GM21825 (cell line): ENCODE results near the gene KCNMA1.

Experiments
- ATAC-seq: cut with Tn5 transposase; IDR thresholded peaks from one replicate; pipeline ENCODE4 v1.9.1; 2021; ENCODE audit warnings: mild to moderate bottlenecking, moderate library complexity; ENCODE audit not compliant: unreplicated experiment

The KCNMA1 gene

DNA sequence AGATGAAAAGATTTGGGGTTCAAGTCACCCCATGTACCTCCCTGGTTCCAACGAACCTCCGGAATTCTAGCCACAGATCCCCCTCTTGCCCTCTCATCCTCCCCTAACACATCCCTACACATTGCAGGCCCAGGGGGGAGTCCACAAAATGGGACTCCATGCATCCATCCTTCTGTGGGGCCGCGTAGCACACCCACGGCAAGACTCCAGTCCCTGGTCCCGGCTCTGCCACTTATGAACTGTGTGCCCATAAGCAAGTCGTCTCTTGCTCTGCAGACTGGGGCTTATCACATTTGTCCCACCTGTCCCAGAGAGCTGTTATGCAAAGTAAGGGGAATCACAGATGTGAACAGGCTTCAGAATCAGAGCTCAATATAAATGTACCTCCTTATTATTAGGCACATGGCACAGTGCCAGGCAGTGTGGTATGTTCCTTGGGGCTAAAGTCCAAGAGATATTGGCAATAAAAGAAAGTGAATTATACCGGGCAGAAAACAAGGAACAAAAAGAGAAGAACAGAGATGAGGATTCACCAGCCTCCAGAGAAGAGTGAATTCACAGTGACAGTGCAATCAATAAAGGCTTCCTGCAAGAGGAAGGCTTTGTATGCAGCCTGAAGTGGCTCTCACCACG is 73.9 kb downstream of the KCNMA1 start:
- no peak for ATAC-seq

DNA sequence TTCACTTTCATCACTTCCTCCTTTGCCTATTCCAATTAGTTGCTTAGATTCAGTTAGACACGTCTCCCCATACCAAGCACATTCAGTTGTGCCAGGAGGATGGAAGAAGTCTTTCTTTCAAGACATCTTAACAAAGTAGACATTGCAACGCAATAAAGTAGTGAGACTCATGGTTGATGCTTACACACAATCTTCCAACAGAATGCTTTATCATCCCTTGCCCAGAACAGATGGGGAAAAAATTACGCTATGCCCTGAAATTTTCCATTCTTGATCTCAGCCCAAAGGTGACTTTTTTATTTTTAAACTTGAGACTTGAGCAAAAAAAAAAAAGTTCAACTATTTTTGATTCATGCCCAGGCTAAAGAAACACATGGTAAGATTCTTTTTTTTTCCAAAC is 74.9 kb downstream of the KCNMA1 start:
- no peak for ATAC-seq

DNA sequence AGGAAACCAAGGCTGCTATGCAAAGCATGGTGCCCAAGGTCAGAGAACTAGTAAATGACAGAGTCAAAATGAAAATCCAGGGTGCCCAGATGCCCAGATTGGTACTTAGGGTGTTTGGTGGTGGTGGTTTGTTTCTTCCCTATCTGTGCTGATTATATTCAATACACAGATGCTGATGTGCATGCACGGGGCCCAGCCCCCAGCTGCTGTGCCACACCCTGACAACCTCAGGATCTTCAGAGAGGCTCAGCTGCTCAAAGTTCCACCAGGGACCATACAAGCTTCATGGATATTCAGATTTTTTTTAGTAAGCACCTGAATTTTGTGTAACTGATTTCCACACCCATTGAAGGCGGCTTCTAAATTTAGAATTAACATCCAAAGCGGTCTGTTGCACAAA is 75.6 kb downstream of the KCNMA1 start:
- no peak for ATAC-seq

DNA sequence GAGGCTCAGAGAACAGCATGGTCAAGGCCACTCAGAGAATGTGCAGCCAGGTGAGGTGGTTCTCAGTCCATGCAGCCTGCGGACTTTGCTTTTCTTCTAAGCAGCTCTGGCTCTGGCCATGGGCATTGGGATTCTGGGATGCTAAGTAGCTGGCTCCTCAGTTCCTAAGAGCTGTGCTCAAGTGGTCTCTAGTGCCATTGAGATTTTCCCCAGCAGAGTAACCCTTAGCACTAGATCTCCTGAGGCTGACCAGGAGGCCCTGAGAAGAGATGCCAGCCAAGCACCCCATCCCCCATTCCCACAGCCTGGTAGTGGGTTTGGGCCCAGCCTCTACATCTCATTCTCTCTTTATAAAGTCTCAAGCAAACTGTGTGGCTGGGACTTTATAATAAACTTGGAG is 77.1 kb downstream of the KCNMA1 start:
- ATAC-seq, result no peak

DNA sequence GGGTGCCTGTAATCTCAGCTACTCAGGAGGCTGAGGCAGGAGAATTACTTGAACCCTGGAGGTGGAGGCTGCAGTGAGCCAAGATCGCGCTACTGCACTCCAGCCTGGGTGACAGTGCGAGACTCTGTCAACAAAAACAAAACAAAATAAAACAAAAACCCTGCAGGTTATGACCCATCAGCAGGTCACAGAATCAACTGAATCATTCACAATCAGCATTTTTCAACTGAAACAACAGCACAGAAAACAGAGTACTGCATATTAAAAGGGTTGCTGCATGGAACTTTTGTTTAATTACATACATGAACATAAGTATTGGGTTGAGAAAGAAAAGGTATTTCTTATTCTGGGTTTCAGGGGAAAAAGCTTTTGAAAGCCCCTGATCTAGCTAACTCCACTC is 77.6 kb downstream of the KCNMA1 start:
- ATAC-seq, result no peak

DNA sequence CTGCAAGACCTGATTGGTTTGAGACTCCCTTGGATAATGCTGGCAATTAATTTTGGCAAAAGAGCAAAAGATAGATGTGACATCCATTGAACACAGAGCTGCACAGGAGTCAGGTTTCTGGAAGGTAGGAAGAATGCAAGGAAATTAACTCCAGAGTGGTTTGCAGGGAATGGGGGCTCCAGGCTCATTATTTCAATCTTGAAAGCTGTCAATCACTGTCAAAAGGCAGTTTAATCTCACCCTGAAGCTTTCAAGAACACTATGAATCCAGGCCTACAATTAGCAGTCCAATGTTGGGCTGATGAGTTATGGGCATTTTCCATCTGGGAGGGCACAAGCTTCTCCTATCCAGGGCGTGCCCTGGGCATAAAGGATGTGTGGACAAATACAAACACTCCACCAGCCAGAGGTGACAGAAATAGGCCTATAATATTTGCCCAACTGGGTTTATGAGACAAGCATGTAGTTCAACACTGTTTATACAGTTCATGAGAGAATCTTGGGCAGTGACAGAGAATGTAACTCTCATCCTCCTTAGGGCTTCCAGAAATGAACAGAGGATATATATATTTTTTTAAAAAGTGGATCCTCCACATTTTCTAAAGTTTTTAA is 80.5 kb downstream of the KCNMA1 start:
- no peak for ATAC-seq

DNA sequence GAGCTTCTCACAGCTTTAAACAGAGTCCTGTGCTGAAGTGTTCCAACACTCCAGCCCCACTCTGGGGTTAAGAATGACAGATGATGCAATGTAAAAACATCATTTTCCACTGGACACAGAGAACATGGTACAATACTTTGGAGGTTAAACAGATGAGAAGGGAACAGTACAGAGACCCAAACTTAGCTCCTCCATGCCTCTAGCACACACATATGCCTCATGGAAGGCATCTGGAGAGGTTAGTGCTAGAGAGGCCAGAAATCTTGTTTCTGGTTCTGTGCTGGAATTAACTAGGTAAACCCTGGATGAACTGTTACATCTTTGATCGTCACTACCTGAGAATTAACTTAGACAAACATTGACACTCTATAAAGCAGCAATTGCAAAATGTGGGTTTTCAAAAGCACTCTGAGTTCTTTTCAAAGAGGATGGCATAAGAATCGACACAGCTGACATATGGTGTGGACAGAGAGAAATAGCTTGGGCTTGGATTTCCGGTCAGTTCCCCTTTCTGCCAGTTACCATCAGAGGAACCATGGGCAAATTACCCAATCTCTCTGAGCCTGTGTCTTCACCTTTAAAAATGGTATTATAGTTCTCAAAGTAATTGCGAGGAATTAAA is 81.9 kb downstream of the KCNMA1 start:
- ATAC-seq, result no peak

DNA sequence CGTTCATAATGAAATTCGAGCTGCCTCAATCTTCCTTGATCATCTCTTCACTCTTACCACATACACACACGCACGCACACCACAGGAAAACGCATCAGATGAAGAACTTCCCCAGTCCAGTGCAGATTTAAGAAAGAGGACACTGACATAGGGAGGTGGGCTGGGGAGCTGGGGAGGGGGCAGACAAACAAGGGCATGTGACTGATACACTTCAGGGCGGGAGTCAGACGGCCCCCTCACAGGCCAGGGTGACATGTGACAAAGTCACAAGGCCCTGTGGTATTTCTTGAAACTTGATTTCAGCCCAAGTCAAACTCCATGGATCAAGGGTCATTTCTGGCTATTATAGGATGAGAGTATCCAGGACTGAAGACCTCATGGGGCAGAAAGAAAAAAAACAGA is 82.6 kb downstream of the KCNMA1 start:
- no peak for ATAC-seq

DNA sequence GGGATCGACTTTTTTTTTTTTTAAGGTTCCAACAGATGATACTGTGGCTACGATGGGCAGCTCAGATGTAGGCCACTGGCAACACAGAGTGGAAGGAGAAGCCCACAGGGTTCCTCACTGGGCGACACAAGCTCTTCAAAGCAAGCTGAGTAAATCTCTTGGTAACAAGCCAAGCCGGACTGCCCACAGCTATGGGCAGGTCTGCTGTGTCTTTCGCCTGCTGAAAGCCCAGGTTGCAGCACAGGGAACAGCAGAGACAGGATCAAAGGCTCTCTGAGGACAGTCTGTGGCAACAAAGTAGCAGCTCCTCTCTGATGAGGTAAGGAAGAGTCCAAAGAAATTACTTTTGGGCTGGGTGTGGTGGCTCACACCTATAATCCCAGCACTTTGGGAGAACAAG is 83.6 kb downstream of the KCNMA1 start:
- no peak for ATAC-seq

DNA sequence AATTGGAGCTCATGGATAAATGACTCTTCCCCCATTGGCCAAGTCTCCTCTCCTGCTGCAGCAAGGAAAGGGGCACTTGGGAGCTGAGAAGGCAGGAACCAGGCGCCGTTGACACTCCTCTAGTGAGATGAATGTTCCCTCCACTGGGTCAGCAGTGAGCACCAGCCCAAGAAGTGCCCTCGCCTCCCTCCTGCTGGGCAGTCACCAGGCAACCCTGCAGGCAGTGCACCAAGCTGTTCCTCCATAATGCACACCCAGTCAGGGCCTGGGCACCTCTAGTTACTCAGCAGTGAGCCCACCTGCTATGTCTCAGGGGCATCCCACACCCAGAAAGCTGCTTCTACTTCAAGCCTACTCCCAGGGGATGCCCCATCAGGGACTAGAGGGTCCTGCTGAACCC is 84.3 kb downstream of the KCNMA1 start:
- ATAC-seq, result no peak

DNA sequence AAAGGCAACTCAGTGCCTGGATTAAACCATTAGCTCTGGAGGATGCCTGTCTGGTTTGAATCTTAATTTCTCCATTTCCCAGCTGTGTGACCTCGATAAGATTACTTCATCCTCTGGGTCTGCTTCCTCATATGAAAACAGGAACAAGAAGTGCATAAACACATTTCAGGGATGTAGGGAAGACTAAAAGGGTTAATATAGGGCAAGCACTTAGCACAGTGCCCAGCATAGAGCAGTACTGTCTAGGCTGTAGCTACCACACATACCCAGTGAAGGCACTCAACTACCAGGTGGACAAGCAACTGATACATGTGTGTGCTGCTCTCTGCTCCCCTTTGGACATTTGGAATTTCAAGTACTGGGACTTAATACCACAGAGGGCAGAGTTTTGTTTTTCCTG is 85.4 kb downstream of the KCNMA1 start:
- ATAC-seq, result no peak

DNA sequence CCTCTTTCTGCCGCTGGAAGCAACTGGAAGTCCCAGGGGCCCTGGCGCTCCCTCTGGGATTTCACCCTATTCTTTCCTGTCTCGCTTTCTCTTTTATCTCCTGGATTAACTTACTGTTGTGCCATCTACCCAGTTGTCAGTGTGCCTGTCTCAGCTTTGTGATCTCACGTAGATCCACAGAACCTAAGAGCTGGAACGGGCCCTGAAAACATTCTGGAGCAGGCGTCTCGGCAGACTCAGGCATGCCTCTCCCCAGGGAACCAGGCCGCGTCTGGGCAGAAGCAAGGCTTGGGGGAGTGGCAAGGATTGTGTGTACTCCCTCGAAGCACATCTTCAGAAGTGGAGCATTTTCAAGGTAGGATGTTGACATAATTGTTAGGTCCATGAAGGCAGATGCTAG is 87.2 kb downstream of the KCNMA1 start:
- no peak for ATAC-seq

DNA sequence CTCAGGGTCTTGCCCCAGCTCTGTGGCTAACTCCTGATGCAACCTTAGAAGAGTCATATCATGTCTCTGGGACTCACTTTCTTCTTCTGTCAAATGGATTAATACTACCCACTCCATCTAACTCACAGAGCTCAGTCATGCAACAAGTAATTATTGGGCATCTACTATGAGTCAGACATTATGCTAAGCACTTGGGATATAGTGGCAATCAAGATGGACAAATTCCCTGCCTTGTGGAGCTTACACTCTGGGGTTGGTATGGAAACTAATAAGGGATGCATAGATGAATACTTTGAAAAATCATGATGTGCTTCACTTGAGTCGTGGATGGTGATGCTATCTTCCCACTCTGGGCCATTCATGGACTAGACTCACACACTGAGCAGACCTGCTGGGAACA is 88.9 kb downstream of the KCNMA1 start:
- no peak for ATAC-seq

DNA sequence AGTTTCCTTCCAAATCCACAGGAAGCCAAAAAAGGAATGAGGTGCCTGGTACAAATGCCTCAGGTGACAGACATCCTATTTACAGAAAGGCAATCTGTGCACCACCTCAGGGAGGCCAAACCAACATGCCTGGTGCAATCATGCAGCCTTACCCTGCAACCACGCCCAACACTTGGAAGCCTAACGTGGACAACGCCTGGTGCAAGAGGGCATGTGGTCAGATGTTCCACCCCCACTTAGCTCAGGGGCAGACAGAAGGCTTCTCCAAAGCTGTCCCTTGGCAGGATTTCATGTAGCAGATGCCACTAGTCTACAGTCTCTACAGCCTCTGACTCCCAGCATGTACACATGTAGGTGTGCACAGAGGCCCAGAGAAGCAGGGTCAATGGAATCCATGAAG is 89.5 kb downstream of the KCNMA1 start:
- no peak for ATAC-seq

DNA sequence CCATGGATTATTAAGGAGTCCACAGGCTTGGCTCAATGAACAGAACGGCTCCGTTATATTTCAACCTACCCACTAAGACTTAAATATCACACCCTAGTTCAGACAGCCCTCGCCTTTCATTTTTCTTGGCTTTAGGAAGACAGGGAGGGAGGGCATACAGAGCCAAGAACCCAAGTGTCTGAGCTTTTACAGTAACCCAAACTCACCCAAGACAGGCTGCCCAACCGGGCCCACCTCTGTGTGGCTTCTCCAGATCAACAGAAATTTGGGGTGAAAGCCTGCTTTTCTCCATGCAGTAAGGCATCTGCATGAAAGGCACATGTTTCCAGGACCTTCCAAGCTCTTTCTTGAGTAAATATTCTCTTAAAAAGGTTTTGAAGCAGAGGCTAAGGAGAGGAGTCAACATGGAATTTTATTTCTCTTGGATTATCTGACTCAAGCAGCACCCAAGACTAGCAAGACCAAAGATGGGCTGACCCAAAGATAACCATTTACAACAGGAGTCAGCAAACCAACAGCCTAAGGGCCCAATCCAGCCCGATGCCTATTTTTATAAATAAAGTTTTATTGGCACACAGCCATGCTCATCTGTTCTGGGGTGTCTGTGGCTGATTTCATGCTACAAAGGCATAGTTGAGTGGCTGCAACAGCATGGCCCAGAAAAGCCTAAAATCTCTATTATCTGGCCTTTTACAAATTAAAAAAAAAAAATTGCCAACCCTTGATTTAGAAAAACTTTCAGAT is 90.1 kb downstream of the KCNMA1 start:
- no peak for ATAC-seq

DNA sequence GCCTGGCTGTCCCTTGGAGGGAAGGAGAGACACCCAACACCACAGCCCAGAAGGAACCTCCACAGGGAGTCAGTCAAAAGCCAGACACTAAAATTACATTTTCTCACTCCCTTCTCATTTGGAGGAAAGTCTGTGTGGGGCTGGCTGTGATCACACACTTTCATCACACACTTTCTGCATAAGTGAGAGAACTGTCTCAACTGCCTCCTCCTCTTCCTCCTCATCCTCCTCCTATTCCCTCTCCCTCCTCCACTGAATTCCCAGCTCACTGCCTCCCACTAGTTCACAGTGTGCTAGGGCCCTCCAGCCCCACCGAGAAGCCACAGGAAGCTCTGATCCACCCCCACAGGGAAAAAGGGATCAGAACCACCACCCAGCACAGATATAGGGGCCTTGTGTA is 91.6 kb downstream of the KCNMA1 start:
- ATAC-seq, result no peak

DNA sequence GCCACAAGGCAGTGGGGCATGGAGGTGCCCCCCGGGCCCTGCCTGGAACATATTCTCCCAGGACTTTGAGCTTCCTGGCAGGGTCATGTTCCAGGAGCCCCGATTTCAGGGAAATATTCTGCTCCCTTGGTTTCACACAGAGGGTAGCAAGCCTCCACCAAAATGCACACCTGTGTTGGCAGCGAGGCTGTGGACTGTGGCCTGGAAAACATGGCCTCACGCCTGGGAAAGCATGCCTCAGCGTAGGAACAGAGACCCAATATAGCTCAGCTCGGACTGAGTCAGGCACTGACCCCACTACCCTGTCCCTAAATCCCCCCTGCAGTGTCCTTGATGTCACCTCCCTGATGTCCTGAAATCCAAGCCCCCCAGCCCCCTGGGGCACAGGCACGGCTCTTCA is 92.0 kb downstream of the KCNMA1 start:
- ATAC-seq, result no peak

DNA sequence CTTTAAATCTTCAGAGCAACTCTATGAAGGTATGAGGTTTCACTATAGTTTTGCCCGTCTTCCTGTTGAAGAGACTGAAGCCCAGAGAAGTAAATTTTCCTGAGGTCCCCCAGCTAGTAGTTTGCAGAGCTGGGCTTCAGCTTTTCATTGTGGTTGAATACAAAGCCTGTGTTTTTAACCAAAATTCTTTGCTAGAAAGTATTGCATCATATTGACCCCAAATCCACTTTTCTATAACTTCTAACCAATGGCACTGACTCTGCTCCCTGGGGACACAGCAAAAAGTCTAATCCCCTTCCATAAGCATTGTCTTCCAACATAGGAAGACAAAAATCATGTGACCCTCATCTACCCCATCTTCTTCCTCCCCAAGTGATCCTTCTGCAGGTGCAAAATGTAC is 93.0 kb downstream of the KCNMA1 start:
- ATAC-seq, result no peak

DNA sequence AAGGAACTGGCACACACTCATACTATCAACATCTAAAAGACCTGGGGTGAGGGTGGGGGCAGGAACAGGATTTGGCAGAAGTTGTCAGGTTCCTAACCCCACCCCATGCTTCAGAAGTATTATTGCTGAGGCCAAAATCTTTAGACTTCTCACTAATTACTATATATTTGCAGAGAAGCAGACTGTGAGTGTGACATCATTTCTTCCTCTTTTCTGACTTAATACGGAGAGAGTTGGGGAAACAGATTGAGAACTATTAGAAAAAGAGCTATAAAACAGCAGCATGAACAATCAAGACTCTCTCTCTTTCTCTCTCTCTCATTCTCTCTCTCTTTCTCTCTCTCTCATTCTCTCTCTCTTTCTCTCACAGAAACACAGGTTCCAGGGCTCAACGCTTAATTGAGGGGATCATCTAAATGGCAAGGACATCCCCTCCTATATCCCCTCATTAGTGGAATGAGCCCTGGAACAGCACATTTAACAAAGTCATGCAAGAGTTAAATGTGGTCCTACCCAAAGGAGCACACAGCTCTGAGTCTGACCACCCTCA is 94.8 kb downstream of the KCNMA1 start:
- no peak for ATAC-seq

DNA sequence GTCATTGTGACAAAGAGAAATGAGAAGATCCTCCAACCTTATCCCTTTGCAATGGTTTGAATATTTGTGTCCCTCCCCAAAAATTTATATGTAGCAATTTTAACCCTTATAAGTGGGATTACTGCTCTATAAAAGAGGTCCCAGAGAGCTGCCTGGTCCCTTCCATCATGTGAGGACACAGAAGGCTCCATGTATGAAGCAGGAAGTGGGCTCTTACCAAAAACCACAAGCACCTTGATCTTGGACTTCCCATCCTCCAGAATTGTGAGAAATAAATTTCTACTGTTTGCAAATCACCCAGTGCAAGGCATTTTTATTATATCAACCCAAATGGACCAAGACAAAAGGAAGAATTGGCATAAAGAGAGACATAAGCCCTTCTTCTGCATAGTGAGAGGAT is 95.7 kb downstream of the KCNMA1 start:
- ATAC-seq, result no peak

DNA sequence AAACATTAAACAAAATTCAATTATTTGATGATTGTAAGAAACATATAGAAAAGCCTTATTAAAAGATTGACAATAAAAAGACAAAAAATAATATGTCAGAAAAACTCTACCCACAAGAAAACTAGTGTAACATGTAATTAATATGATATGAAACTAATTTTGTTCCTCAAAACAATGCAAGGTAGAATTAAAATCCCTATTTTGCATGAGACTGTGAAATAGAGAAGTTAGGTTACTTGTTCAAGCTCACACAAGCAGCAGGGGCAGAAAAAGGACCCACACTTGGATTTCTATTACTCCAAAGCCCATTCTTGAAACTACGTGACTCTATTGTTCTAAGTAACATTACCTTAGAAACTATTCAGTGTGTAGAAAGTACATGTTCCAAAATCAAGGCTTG is 96.4 kb downstream of the KCNMA1 start:
- no peak for ATAC-seq
